ENCODE results near the gene STARD3.

Gene STARD3

DNA sequence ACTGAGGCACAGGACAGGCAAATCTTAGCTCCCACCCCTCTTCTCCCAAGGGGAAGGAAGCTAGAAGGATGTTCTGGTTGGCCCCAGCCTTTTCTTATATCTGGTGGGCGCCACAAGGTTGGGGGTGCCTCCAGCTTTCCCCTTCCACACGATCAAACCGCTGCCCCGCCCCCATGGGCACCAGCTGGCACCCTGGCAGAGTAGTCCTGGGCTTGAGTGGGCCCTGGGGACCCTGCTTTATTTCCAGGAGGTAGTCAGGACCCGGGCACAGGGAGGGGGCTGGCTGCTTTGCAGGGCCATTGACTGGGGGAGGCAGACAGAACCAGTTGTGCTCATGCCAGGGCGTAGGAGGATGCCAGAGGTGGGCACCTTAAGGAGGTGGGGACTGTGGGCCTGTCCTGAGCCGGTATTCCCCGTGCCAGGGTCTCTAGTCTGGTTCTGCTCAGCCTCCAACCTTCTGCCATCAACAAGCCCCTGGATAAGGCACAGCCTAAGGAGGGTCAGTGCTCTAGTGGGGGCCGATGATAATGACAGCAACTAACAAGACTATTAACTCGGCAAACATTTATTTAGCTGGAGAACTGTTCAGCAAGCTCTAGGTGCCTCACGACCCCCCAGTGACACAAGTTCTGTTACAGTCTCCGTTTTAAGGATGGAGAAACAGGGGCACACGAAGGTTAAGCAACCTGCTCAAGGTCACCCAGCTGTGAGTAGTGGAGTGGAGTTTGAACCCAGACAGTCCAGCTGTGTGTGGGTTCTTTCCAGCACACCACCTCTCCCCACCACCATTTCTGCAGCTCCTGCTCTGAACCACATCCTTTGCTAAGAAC lies 17.8 kb upstream of the STARD3 start:
- TF ChIP-seq, protein P1, sequence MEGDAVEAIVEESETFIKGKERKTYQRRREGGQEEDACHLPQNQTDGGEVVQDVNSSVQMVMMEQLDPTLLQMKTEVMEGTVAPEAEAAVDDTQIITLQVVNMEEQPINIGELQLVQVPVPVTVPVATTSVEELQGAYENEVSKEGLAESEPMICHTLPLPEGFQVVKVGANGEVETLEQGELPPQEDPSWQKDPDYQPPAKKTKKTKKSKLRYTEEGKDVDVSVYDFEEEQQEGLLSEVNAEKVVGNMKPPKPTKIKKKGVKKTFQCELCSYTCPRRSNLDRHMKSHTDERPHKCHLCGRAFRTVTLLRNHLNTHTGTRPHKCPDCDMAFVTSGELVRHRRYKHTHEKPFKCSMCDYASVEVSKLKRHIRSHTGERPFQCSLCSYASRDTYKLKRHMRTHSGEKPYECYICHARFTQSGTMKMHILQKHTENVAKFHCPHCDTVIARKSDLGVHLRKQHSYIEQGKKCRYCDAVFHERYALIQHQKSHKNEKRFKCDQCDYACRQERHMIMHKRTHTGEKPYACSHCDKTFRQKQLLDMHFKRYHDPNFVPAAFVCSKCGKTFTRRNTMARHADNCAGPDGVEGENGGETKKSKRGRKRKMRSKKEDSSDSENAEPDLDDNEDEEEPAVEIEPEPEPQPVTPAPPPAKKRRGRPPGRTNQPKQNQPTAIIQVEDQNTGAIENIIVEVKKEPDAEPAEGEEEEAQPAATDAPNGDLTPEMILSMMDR (IDR thresholded peaks at IDR 0.05; ENCODE audit: low read depth, low read length, missing control alignments), result no peak
- no peak overlapping the region for H3K4me3 ChIP-seq (ENCODE audit: low read depth, low read length)
- DNase-seq (ENCODE audit: low read depth), result no peak
- in situ Hi-C loops (cut with HindIII; ENCODE audit: low sequenced_read_pairs), result no loop called here

DNA sequence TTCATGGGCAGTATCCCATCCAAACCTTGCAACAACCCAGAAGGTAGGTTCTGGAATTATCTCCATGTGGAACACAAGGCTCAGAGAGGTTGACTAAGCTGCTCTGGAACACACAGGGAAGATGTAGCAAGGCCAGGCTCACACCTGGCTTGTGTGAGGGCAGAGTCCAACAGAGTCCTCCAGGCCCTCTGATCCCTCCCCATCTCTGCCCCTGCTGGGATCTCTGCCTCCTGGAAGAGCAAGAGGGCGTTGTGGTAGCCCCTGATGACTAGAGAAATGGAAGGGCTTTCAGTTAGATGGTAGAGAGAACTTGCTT lies 17.2 kb upstream of the STARD3 start:
- DNase-seq (ENCODE audit: low read depth), result no peak
- in situ Hi-C loops (cut with HindIII; ENCODE audit: low sequenced_read_pairs), result no loop called here
- TF ChIP-seq, protein P1 (IDR thresholded peaks at IDR 0.05; ENCODE audit: low read depth, low read length, missing control alignments), result no peak
- H3K4me3 ChIP-seq (ENCODE audit: low read depth, low read length), result no peak overlapping the region

DNA sequence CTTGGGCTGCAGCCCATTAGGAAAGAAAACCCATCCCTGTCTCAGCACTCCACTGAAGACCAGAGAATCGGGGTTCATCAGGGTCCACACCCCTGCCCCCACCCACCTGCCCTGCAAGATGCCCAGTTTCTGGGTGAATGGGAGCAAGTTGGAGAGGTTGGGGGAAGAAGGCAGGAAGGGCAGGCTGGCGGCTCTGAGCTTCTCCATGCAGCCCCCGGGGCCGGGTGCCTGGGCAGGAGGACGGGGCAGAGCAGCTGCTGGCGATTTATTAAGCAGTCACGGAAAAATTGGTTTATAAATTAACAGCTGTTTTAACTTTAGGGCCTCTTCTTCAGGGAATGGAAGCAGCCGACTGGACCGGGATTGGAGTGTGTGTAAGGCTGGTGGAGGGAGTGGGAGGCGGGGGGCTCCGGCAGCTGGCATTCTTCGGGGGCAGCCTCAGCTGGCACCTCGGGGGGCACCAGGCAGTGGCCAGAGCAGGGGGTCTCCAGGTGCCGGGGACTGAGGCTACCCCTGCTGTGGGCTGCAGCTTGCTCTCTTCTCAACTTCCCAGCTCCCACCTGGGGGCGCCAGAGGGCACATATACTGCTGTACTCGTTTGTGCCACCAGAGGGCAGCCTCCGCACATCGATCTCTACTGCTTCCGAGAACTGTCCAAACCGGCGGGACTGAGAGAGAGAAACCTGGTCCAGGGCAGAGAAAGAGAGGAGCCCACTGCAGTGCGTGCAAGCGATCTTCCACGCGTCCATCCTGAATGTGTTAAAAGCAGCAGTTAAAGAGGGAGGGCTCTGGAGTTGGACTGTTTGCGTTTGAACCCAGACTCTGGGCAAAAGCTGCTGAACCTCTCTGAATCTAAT lies 15.2 kb upstream of the STARD3 start:
- DNase-seq (ENCODE audit: low read depth), result peak; percentile 48
- in situ Hi-C loops (cut with HindIII; ENCODE audit: low sequenced_read_pairs), result no loop called here

DNA sequence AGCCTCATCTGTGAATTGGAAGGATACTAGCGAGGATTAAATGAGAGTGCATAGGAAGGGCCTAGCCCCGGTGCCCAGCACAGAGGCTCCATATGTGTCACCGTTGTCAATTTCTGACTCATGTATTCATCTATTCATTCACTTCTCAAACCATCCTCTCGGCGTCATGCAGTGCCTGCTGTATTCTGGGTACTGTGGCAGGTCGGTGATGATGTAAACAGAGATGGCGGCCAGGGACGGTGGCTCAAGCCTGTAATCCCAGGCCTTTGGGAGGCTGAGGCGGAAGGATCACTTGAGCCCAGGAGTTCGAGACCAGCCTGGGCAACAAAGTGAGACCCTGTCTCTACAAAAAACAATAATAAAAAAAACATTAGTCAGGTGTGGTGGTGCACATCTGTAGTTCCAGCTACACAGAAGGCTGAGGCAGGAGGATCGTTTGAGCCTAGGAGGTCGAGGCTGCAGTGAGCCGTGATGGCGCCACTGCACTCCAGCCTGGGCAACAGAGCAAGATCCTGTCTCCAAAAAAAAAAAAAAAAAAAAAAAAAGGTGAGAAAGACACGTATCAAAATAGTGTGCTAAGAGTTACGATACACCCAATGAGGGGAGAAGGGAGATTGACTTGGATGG lies 14.5 kb upstream of the STARD3 start:
- TF ChIP-seq, protein P1 (IDR thresholded peaks at IDR 0.05; ENCODE audit: low read depth, low read length, missing control alignments), result no peak
- no peak for DNase-seq (ENCODE audit: low read depth)

More for the DNA sequence above, 15.2 kb upstream of the STARD3 start:
- TF ChIP-seq, protein P1 (IDR thresholded peaks at IDR 0.05; ENCODE audit: low read depth, low read length, missing control alignments), result peak; percentile 100
- no peak overlapping the region for H3K4me3 ChIP-seq (ENCODE audit: low read depth, low read length)

DNA sequence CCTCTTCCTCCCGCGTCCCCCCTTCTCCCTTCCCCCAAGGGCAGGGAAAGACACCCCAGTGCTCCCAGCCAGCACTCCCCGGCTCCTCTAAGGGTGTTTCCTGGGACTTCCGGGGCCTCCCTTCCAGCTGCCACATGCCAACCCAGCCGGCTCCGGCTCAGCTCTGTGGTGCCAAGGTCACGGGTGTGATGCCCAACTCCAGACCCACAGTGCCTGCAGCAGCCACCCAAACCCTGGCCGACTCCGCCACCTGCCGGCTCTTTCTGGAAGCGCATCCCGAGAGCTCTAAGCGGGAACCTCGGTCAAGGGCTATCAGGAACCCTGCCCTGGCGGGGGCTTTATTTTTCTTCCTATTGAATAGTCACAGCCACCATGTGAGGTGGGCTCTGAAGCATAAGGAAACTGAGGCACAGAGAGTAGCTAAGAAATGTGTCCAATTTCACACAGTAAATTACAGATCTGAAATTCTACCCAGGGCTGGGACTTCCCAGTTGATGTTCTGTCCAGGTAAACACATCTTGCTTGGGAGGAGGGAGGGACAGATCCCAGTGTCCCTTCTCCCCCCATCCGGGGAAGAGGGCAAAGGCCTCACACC lies 13.5 kb upstream of the STARD3 start:
- TF ChIP-seq, protein P1 (IDR thresholded peaks at IDR 0.05; ENCODE audit: low read depth, low read length, missing control alignments), result peak; percentile 97
- in situ Hi-C loops (cut with HindIII; ENCODE audit: low sequenced_read_pairs), result no loop called here
- no peak overlapping the region for H3K4me3 ChIP-seq (ENCODE audit: low read depth, low read length)
- DNase-seq (ENCODE audit: low read depth), result peak; percentile 12

More for the DNA sequence above, 14.5 kb upstream of the STARD3 start:
- in situ Hi-C loops (cut with HindIII; ENCODE audit: low sequenced_read_pairs), result no loop called here
- H3K4me3 ChIP-seq (ENCODE audit: low read depth, low read length), result no peak overlapping the region

DNA sequence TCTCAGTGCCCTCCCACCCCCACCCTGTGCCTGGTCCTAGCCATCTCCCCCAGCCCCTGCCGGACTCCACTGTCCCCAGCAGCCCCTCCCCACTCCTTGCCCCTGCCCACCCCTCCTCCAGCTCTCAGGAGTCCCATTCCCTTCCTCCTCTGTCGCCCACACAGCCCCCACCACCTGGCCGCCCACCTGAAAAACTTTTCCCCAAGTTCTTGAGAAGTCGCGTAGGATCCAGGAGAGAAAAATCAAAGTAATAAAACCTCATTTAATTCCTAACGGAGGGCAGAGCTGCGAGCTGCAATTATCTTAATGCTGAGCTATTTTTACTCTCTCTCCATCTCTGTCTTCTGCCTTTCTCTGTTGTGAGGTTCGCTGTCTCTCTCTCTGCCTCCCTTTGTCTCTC lies 12.6 kb upstream of the STARD3 start:
- in situ Hi-C loops (cut with HindIII; ENCODE audit: low sequenced_read_pairs), result no loop called here
- TF ChIP-seq, protein P1 (IDR thresholded peaks at IDR 0.05; ENCODE audit: low read depth, low read length, missing control alignments), result no peak
- H3K4me3 ChIP-seq (ENCODE audit: low read depth, low read length), result no peak overlapping the region
- no peak for DNase-seq (ENCODE audit: low read depth)

Measured in astrocyte of the cerebellum (primary cell).